ENCODE data around the gene ZNF609.
A peak's percentile ranks its signal among the peaks of the same experiment; 100 is the strongest.
"Not testable (repeated sequence)": the region's sequence is repeated elsewhere in the genome, so short reads cannot be mapped to it uniquely, and the experiment has no call there.

ZNF609 gene

DNA sequence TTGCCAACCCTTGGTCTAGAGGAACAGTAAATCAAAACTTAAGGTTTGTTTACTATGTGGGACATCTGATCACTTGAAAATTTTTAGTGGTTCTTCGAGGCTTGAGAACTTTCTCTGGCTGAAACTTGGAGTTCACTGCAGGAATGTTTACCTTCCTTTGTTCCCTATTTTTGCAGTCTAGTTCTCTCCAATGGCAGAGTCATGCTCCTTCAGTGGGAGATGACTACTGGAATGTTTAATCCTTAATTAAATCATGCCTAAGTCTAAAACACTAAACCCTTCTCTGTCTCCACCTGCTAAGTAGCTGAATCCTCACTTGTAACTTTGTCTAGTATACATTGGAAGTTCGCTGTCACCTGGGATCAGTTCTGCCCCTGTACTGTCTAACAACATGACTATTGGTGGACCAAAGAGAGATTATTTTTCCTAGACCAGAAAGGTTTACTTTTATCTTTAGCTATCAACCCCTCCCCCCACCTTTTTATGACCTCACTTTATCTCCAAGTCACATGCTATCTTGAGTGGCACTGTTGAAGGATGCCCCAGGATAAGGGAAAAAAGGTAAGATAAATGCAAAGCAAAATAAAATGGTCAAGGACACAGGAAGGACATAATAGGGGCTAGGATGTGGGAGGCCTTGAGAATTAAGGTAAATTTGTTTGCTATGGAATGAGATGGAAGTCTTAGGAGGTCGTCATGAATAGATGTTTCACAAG is 1.2 kb upstream of the ZNF609 start:
- no peak for DNase-seq

DNA sequence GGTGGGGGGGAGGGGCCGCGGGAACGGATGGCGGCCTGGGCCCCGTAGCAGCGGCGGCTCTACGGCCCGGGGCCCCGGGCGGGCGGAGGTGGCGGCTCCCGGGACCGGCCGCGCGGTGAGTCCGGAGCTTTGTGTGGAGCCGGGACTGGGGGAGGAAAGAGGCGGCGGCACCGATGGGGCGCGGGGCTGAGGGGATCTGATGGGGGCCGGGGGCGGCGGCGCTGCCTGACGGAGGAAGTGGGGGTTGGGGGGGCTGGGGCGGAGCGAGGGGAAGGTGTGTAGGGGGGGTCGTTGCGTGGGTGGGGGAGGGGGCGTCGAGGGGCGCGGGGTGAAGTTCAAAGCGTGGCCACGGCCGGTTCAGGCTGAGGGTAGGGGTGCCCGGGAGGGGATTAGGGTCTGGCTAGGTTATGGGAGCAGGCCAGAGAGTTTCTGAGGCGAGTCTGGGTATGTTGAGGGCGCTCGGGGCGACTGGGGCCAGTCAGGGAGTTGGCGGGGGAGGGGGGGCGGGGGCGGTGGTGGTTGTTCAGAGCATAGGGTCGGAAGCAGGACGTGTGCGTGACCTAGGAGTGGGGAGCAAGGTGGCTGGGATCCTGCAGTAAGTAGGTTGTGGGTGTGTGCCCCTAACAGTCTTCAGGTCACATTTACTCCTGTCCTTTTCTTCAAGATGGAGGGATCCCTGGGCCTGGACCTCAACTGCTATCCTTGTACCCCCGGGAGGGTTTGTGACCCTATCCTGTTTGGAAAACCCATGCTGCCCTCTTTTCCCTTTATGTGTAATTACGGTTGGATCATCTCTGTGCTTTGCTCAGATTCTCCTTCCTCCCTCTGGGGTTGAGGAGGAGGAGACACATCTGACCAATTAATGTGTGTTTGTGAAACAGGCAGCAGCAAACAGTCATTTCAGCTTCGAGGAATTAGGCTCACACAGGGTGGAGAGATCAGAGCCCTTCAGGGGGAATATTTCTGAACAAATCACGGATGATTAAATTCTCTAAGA is 644 bp downstream of the ZNF609 start:
- DNase-seq: peak in 1 of 2 experiments; percentile 6

DNA sequence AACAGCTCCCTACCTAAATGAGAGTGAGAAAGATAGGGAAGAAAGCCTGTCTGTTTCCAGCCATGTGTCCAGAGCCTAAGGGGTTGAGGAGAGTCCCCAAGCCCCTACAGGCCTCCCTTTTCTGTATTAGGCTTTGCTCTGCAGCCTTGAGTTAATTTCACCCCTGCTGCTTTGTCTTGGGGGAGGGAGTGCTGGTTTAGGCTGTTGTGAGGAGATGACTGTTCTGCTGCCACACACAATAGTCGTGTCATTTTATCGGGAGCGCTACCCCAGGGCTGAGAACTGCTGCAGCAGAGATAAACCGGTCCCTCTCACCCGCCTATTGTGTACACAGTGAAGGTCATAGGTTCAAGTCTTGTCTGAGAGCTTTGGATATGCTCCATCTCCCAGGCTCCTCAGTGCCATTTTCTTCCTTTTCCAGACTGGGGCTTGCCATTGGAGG is 1.4 kb downstream of the ZNF609 start:
- DNase-seq: no peak

DNA sequence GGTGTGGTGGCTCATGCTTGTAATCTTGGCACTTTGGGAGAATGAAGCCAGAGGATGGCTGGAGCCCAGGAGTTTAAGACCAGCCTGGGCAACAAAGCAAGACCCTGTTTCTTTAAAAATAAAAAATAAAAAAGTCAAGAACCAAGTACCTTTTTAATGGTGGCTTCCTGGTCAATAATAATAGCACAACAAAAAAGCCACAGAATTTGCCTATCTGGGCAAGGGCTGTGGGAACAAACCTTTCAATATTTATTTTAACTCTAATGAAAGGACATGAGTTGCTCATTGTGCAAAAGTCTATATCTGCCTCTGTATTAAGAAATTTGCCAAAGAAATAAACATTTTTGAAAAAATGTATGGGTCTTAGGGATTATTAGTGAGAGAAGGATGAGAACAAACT is 2.1 kb downstream of the ZNF609 start:
- no peak for DNase-seq

DNA sequence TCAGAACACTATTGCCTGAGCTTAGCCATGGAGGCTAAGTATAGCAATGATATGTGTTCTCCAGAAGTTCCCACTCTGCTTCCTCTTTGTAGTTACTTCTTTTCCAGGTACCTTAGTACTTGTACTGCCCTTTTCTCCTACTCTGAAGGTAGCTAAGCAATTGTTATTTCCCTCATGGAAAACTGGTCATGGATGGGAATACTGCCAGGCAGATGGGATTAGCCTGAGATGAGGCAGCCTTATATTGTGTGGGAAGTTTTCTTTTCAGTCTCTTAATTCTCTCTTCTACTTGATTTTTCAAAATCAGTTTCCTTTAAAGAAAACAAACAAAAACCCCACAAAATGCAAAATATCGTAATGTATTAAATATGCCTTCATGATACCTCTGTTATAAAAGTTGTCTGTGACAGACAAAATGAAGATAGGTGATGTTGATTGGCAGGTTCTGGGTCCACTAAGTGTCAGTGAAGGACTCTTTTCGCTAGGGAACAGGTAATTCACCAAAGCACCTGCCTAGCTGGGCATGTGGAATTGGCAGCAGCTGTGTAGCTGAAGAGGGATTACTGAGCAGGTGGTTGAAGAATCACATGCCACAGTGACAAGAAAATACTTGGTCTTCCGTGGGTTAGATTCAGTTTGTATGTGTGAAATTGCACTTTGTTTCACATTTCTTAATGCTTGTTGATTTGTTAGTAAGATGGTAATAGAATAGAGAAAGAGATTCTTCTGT is 4.1 kb downstream of the ZNF609 start:
- peak in 1 of 2 experiments; percentile 2 for DNase-seq

DNA sequence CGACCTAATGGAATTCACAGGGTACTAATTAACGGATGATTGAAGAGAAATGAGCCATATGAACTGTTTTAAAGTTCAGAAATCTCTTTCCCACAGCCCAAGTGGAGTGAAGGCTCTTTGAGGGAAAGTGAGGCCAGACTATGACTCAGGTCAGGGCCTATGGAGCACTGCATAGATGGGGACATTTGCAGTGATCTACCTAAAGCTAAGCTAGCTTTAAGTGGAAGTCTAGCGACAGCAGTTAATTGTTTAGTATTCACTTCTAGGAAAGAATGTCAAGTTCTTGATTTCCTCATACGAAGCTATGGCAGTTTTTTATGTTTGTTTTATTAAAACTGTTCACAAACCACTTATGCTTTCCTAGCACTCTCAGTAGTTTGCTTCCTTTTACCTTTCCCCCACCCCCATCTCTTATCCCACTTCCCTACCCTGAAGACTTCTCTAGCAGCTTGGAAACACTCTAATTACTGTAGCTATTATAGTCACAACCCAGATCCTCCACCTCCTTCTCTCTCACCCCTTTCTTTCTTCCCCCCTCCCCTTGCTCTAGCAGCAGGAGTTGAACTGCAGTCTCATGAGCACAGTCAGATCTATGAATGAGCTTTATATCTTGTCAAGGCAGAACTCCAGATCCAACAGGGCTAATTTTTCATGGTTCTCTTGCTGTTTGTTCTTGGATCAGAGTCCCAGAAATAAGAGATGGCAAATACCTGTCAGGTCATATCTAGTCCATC is 6.2 kb downstream of the ZNF609 start:
- DNase-seq: no peak

DNA sequence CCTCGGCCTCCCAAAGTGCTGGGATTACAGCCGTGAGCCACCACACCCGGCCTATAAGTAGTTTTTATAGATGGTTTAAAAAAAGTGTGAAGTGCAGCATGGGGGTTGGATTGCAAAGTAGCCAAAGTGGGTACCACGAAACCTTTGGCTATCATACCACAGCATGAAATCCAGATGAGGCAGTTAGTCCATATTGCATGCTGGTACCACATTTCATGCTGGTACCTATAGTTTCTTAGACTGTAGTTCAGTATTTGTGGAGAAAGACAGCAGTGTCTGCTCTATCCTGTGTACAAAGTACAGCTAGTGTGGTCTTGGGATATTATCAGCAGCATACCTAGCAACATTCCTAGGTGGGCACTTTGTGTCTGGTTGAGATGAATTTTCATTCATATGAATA is 11.8 kb downstream of the ZNF609 start:
- no peak for DNase-seq

DNA sequence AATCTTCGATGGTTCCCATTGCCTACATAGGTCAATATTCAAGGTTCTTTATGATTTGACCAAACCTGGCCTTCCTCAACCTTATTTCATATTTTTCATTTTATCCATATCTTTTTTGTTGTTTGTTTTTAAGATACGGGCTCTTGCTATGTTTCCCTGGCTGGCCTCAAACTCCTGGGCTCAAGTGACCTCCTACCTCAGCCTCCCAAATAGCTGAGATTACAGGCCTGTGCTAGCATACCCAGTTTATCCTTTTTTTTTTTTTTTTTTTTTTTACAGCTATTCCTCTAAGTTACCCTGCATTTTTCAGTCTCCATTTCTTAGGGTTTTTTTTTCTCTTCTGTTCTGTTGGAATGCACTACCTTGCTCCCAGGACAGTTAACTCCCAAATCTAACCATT is 14.5 kb downstream of the ZNF609 start:
- DNase-seq: no peak

DNA sequence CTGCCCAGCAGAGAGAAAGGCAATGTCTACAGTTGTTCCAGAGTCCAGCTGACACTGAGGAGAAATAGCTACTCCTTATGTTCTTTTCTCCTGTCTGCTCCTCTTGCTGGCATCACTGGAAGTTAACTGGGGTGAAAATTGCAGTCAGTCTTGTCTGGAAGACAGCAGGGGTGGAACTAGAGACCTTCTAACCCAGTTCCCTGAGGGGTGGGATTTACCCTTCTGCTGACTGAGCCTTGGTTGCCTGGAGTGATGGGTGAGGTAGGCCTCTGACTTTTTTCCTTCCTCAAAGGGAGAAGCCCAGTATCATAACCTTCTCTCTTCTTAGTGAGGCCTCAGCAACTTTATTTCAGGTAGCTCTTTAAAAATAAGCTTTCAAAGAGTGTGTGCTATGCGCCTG is 16.2 kb downstream of the ZNF609 start:
- no peak for DNase-seq

DNA sequence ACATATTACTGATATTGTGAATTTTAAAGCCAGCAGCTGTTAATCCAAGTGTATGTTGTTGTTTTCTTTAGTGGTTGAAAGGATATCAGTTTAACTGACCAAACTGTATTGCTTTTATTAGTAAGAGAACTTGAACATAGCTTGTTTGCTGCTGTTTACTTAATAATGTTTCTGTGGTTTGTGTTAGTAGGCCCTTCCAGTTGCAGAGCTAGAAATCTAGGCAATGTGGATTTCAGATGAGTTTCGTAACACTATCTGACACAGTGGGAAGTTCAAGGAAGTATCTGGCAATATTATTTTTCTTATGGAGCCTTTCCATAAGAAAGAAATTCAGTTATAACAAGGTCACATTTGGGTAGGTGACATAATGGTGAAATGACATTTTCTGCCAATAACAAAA is 18.5 kb downstream of the ZNF609 start:
- DNase-seq: no peak

DNA sequence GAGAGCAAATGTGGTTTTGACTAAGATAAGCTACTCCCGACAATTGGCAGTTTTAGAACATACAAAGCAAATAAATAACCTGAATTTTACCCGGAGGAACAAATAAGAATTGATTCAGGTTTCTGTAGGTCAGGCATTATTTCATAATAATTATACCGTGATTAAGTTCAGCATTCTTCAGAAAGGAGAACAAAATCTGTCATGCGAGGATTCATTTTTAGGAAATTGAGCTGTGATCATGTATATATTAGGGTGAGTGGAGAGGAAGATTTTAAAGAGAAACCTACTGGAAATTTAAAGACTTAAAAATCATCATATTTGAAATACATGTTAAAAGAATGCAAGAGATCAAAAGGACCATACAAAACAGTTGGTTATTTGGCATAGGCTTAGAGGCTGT is 20.5 kb downstream of the ZNF609 start:
- DNase-seq: no peak

DNA sequence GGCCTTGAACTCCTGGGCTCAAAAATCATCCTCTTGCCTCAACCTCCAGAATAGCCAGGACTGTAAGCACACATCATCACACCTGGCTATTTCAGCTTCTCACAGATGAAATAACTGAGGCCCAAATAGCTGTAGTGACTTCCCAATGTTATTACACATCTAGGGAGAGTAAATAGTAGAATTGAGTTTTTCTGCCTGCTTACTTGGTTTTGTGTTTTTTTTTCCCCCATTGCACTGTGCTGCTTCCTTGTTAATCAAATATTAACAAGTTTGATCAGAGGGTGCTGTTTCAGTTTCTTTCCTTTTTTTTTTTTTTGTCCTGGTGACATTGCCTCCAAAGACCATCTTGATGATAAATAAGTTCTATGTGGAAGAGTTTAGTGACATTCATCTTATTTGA is 23.4 kb downstream of the ZNF609 start:
- no peak for DNase-seq

DNA sequence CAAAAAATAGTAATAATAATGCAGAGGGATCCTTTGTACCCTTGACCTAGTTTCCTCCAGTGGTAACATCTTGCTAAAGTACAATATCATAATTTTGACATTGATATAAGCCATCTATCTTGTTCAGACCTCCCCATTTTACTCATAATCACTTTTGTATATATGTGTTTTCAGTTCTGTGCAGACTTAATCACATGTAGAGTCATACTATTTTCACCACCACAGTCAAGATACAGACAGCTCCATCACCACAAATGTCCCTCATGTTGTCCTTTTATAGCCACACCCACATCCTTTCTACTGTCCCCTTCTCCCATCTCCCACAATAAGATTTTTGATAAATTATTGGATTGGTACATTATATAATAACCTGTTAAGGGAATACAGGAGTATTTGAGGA is 25.4 kb downstream of the ZNF609 start:
- DNase-seq: no peak

DNA sequence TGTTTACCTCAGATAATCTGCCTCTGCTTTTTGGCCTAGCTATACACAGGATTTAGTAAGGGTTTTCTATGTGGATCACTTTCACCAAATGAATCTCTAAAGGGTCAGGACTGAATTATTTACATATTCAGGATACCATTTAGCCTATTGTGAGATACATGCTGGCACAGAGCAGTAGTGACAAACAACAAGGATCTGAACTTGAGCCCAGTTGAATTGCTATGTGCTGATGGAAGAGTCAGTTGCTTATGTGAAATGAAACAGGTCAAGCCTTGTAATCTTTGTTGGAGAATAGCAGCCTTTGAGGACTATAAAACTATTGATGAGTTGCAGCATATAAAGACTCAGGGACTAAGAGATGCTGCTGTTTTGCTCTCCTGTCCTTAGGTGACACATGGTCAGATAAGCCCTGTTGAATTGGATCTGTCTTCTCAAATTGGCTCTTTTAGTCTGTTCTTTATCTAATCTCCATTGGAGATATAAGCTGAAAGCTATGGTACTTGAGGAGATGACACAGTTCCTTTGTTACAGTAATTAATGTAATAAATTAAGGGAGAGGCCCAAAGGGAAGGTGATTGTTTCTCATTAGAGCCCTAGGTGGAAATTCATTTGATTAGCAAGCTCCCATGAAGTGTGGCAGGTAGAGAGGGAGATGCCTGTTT is 30.4 kb downstream of the ZNF609 start:
- DNase-seq: no peak

DNA sequence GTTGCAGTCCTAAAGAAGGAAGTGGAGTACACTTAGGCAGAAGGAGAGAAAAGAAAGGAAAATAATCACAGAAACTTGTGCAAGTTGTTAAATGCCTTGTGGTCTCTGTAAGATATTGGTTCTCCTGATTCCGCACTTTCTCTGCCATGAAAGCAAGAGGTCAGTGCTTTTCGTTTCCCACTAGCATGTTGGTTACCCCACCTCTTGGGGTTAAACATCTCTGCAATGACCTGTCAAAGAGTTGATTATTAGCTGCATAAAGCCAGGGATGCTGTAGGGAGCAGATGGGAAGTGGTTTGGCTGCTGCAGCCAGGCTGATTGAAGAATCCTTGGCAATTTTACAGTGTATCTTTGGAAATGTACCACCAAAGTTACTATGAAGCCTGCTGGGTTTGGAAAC is 33.3 kb downstream of the ZNF609 start:
- DNase-seq: no peak

DNA sequence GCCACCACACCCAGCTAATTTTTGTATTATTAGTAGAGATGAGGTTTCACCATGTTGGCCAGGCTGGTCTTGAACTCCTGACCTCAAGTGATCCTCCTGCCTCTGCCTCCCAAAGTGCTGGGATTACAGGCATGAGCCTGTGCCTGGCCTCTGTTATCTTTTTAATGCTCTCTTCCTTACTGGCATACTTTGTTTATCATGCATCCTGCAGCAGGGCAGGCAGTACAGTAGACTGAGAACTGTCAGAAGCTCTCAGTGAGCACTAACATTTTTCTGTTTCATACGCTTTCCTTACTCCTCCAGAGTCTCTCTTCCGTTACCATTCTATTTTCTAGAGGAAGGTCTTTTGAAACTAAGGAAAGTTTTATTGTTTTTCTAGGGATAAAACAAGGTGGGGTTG is 35.6 kb downstream of the ZNF609 start:
- not testable (repeated sequence) for DNase-seq

DNA sequence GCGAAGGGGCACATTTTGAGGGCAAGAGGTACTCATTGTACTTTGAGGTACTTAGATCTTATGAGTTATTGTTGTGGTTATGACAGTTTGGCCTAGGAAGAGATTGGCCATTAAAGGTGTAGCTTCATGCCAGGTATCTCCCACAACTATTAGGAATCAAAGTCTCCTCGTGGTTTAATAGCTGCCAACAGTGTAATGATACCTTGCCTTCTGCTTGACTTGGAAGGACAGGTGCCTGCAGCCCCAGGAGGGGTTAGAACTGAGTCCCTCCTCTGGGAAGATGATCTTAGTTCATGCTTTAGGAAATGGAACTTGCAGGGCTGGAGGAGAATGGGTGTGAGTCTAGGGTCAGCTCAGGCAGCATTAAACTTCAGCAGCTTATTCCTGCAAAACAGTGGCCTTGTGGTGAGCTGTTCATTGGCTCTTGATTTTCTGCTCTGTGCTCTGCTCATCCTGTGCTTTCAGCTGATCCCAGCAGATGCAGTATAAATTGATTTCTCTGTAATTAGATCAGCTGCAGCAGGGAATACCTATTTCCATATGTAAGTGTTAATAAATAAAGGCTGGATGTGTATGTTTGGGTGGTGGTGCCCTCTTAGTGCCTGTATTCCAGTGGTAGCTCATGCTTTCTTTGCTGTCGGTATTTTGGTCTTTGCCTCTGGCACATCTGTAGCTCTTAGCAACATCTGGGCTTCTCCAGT is 40.5 kb downstream of the ZNF609 start:
- DNase-seq: no peak

DNA sequence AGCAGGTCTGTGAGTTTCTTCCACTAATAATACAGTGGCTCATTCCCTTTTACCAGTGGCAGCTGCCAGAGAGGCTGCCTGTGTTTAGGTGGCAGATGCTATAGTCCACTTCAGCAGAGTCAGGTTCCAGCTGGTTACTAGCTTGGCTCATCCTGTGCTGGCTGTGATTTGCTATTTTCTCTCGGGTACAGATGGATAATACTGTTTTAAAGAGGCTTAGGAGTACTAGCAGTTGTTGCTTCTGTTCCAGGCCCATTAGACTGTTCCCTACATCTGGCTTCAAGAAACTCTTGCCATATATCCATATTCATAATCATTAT is 41.0 kb downstream of the ZNF609 start:
- DNase-seq: no peak

DNA sequence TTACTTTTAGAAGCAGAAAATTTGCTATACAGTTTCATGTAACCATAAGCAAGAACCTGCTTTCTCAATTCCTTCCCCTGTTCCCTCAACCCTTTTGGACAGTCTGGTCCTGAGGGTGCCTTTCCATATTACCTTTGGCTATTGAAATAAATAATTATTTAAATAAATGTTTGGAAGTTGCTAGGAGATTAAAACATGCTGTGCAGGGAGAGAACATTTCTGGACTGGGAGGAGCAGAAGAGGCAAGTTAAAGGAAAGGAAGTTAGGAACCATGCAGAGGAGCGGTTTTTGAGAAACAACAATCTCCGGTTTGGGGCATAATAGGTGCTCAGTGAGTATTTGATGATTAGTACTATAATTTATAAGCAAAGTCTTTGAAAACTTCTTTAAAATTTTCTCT is 41.8 kb downstream of the ZNF609 start:
- DNase-seq: no peak

DNA sequence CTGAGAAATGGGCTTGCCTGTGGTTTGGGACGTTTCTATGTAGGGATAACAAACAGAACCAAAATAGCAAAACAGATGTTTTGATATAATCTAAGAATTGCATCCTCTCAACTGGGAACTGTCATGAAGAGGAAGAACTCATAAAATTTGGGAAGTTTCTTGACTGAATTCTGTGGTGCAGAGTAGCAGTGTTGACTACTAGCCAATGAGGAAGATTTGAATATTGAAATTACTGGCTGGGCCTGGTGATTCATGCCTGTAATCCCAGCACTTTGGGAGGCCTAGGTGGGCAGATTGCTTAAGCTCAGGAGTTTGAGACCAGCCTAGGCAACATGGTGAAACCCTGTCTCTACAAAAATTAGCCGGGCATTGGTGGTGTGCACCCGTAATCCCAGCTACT is 42.2 kb downstream of the ZNF609 start:
- DNase-seq: no peak

DNA sequence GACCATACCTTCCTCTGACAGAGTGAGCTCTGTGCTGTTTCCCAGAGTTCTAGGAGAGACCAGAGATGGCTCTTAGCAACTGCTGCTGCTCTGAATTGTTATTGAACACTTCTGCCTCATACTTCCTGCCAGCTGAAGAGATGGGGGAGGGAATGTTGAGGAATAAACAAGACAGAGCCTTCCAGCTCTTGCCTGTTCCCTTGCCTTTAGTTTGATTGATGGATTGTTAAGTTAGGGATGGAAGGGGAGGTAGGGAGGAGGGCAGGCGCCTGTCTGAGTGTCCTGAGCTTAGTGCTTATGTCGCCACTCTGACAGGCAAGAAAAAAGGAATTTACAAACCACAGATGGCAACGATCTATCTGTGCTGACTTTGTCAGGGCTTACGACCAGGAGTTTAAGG is 42.8 kb downstream of the ZNF609 start:
- no peak for DNase-seq

DNA sequence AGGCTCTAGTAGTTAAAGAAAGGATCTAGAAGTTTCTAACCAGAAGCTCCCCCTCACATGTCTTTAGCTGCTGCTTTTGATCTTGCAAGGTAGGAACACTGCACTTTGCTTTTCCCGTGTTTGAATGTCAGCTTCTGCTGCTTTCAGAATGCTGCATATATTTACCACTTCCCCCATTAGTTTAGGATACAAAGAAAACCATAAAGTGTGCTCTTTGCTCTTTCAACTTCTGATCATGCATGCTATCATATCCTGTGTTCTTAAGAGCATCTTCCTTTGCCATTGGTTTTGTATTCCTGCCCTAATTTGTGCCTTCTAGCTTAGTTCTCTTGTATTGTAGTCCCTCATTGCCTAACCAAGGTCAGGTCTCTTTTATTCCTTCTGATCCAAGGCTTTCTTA is 43.3 kb downstream of the ZNF609 start:
- DNase-seq: no peak
